ENCODE data around the gene TMEM271. TPM values are rescaled to one million over a fixed set of nuclear protein-coding genes. Genes with fewer than 3 reads are reported as not detected.
"Not testable (repeated sequence)": the region's sequence is repeated elsewhere in the genome, so short reads cannot be mapped to it uniquely, and the experiment has no call there.

Gene TMEM271
- total RNA-seq, 1 donor from 2014 or later, result 0.25 TPM

- Histone ChIP-seq H3K4me1 (no peaks in the 10 kb centered on the region), H3K27me3 (no peaks in the 10 kb centered on the region), H3K4me3 (no peak overlapping the region), H3K9me3 (no peaks in the 10 kb centered on the region), H3K27ac (no peak overlapping the region), H3K36me3 (no peaks in the 10 kb centered on the region)
- no peak for DNase-seq (ENCODE audit: extremely low spot score in 2 of 2)
- intact Hi-C loops (cut with DNase I), result no loop called here
- no peak for TF ChIP-seq CTCF (IDR thresholded peaks at IDR 0.05)
- TF ChIP-seq POLR2AphosphoS5 (IDR thresholded peaks at IDR 0.05; ENCODE audit: insufficient read depth in 1 of 2, low read depth in 1 of 2), result no peak
- no peak for TF ChIP-seq POLR2A (IDR thresholded peaks at IDR 0.05)
These were observed 16.0 kb downstream of the TMEM271 start for GRCh38 chr4:560061-560460.

DNA sequence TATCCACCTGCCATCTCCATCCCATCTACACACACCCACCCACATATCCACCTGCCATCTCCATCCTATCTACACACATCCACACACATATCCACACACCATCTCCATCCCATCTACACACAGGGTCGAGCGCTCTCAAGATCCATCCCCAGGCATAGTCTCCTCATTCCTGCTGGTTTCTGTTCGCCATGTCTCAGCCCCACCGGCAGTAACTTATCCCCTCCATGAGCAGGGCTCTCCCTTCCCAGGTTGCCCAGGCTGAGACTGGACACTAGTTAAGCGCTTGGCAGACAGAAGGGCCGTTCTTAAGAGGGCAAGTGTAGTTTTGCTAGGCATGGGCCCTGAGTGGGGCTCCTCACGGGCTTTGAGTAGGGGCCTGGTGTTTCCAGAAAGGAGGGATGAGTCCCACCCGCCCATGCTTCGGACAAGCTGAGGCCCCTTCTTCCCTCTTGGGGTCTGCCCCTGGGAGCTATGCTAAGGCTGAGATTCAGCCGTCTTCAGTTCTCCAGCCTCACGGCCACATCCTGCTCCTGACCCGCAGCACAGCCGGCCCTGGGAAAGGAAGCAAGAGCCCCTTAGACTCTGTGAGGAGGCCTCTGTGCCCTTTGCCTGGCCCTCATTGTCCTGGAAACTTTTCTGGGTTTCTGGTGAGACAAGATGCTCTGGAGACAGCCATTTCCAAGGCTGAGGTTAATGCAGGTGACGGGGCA lies 20.4 kb downstream of the TMEM271 start:
- no peaks in the 10 kb centered on the region for H3K27me3 ChIP-seq
- no peaks in the 10 kb centered on the region for H3K36me3 ChIP-seq
- peak; percentile 47 to 93 for DNase-seq (ENCODE audit: extremely low spot score in 2 of 2)
- no peak overlapping the region for H3K4me3 ChIP-seq
- no peaks in the 10 kb centered on the region for H3K9me3 ChIP-seq
- no peak for TF ChIP-seq POLR2AphosphoS5 (IDR thresholded peaks at IDR 0.05; ENCODE audit: insufficient read depth in 1 of 2, low read depth in 1 of 2)
- no peak for TF ChIP-seq POLR2A (IDR thresholded peaks at IDR 0.05)
- TF ChIP-seq CTCF (IDR thresholded peaks at IDR 0.05), result no peak
- intact Hi-C loops (cut with DNase I), result no loop called here
- no peaks in the 10 kb centered on the region for H3K4me1 ChIP-seq
- H3K27ac ChIP-seq, result no peak overlapping the region

- H3K27me3 ChIP-seq; intact Hi-C loops (cut with DNase I); H3K9me3 ChIP-seq; H3K27ac ChIP-seq; H3K4me1 ChIP-seq; H3K4me3 ChIP-seq; H3K36me3 ChIP-seq: not testable (repeated sequence)
- DNase-seq (ENCODE audit: extremely low spot score in 2 of 2), result peak in 1 of 2 donors; percentile 16
These were observed 21.2 kb downstream of the TMEM271 start for GRCh38 chr4:554793-555320.

GRCh38 chr4:552019-552418 lies 24.1 kb downstream of the TMEM271 start:
- no peaks in the 10 kb centered on the region for H3K27me3 ChIP-seq
- H3K36me3 ChIP-seq, result no peaks in the 10 kb centered on the region
- H3K4me1 ChIP-seq, result no peaks in the 10 kb centered on the region
- TF ChIP-seq POLR2AphosphoS5 (IDR thresholded peaks at IDR 0.05; ENCODE audit: insufficient read depth in 1 of 2, low read depth in 1 of 2), result no peak
- no peak for TF ChIP-seq CTCF (IDR thresholded peaks at IDR 0.05)
- no peak for TF ChIP-seq POLR2A (IDR thresholded peaks at IDR 0.05)
- intact Hi-C loops (cut with DNase I), result no loop called here
- H3K9me3 ChIP-seq, result no peaks in the 10 kb centered on the region
- DNase-seq (ENCODE audit: extremely low spot score in 2 of 2), result no peak
- H3K4me3 ChIP-seq, result no peak overlapping the region
- no peak overlapping the region for H3K27ac ChIP-seq

DNA sequence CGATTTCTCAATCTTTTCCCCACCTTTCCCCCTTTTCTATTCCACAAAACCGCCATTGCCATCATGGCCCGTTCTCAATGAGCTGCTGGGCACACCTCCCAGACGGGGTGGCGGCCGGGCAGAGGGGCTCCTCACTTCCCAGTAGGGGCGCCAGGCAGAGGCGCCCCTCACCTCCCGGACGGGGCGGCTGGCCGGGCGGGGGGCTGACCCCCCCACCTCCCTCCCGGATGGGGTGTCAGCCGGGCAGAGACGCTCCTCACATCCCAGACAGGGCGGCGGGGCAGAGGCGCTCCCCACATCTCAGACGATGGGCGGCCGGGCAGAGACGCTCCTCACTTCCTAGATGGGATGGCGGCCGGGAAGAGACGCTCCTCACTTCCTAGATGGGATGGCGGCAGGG lies 25.8 kb downstream of the TMEM271 start:
- DNase-seq (ENCODE audit: extremely low spot score in 2 of 2); H3K4me3 ChIP-seq; H3K4me1 ChIP-seq; H3K9me3 ChIP-seq; H3K27me3 ChIP-seq; H3K27ac ChIP-seq; intact Hi-C loops (cut with DNase I); H3K36me3 ChIP-seq: not testable (repeated sequence)

DNA sequence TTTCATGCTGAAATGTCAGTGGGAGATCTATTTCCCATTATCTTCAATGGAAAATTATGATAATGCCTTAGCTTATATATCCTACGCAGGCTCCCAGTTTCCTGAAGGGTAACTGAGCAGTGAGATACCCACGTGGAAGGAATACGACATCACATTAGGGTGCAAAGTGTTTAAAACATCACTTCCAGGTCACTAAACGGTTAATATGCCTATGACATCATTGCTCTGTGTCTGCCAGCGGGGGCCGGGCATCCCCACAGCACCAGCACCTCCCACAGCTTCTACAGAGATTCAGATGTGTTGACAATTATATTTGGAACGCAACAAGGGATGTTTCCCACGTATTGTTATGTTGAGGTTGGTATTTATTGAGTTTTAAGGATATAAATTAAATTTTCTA lies 27.1 kb downstream of the TMEM271 start:
- H3K27me3 ChIP-seq, result no peaks in the 10 kb centered on the region
- intact Hi-C loops (cut with DNase I), result no loop called here
- no peaks in the 10 kb centered on the region for H3K4me1 ChIP-seq
- DNase-seq (ENCODE audit: extremely low spot score in 2 of 2), result peak in 1 of 2 donors; percentile 20
- no peak for TF ChIP-seq CTCF (IDR thresholded peaks at IDR 0.05)
- no peak for TF ChIP-seq POLR2AphosphoS5 (IDR thresholded peaks at IDR 0.05; ENCODE audit: insufficient read depth in 1 of 2, low read depth in 1 of 2)
- TF ChIP-seq POLR2A (IDR thresholded peaks at IDR 0.05), result no peak
- no peaks in the 10 kb centered on the region for H3K9me3 ChIP-seq
- no peak overlapping the region for H3K4me3 ChIP-seq
- H3K36me3 ChIP-seq, result no peaks in the 10 kb centered on the region
- no peak overlapping the region for H3K27ac ChIP-seq
